NT2/D1 (cell line): ENCODE measurements around the gene CACNA1C.

Source experiments
- SUZ12 ChIP-seq: IDR thresholded peaks from 2 replicates; pipeline ENCODE4 v1.6.1; 2011; ENCODE audit not compliant: insufficient read length, insufficient read depth; ENCODE audit errors: extremely low read depth
- YY1 ChIP-seq: IDR thresholded peaks from 2 replicates; pipeline ENCODE4 v1.6.1; 2011; ENCODE audit not compliant: insufficient read length, insufficient read depth
- ZNF274 ChIP-seq: IDR thresholded peaks from 2 replicates; pipeline ENCODE4 v1.6.1; 2011; ENCODE audit warnings: mild to moderate bottlenecking, low read depth, low read length

DNA sequence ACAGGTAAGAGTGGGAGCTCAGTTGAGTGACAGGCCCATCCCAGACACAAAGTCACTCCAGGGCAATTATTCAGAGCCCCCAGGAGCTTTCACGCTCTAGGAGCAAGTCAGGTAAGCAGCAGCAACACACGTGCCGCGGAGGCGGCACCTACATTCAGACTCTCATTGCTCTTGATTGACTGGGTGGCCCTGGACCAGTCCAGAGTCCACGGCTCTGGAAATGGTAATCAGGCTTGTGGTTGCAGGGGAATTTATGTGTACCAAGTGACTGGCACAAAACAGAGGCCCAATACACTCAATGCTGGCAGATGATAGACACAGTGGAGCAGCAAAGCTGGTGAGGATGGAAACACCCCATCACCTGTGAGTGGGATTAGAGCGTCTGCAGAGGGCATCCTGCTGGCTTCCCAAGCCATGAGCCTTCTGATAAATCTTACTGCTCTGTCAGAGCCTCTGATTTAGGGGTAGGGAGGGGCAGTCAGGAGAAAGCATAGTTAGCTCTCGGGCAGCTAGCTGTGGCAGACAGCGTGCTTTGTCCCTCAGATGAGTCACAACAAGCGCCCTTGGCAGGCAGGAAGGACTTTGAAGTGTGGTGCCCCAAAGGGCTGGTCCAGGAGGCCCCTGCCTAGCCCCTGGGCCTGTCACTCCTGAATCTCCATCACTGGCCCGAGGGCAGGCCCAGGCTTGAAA, 344.7 kb downstream of the CACNA1C start:
- no peak for TF ChIP-seq YY1
- no peak for TF ChIP-seq ZNF274
- TF ChIP-seq SUZ12: no peak
